Right lung (tissue), 10 donors: ENCODE measurements around the gene LINC00237. TPM values are rescaled to one million over a fixed set of nuclear protein-coding genes. Genes with fewer than 3 reads are reported as not detected.

Experiments used
- DNase-seq, 2 donors: peaks; one replicate each; pipeline ENCODE4 v3.0.0-alpha.2; 2013
- long read RNA-seq, 8 donors: transcript quantifications; one replicate each; lab custom pipeline, GENCODE V29; 2026
- polyA plus RNA-seq, 5 donors: library from polyadenylated mRNA; unstranded; fragments of 120-200 nt; gene quantifications; one replicate each; pipeline versions ENCODE4 v1.2.1 to v1.2.3, GENCODE V29; 2013; ENCODE audit warnings: inconsistent platforms in 1 of 5, low replicate concordance in 1 of 5; ENCODE audit not compliant: insufficient read length in 5 of 5, insufficient read depth in 1 of 5

The LINC00237 gene
- polyA plus RNA-seq: not detected
- long read RNA-seq, donor 1: 0 reads
- long read RNA-seq, donor 2: 0 reads
- long read RNA-seq, donor 3: 0 reads
- long read RNA-seq, donor 4: 0 reads
- long read RNA-seq, donor 5: 0 reads
- long read RNA-seq, donor 6: 0 reads
- long read RNA-seq, donor 7: 0 reads
- long read RNA-seq, donor 8: 0 reads

- no peak for DNase-seq
Observed at GRCh38 chr20:21106171-21107017, at the start of gene LINC00237. TSS of gene LINC00237 (minus strand) at chr20:21106358.

DNA sequence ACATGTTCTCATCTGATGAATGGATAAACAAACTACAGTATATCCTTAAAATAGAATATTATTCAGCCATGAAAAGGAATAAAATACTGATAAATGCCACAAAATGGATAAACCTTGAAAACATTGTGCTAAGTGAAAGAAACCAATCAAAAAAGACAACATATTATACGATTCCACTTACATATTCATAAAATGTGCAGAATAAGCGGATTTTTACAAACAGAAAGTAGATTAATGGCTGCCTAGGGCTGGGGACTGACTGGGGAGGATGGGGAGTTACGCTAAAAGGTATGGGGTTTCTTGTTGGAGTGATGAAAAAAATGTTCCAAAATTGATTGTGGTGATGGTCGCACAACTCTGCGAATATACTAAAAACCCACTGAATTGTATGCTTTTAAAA is 49.1 kb upstream of the LINC00237 start:
- no peak for DNase-seq

DNA sequence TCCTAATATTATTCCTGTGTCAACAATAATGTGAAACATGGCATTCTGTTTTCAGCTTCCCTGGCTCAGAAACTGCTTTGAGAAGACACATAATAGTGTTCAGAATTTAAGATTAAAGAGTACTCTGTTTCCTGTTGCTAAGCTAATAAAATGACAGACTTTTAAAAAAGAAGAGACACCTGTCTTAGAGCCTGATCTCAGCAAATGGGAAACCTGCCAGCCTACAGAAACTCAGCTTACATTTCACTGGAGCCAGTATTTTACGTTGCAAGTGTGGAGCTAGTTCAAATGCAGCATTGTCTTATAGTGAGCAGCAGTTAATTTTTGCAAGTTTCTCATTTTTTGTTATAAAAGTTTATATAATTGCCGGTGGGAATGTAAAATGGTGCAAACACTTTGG is 48.5 kb upstream of the LINC00237 start:
- no peak for DNase-seq

GRCh38 chr20:21151791-21152190 is 45.6 kb upstream of the LINC00237 start:
- no peak for DNase-seq

- DNase-seq: no peak
Observed at GRCh38 chr20:21149344-21149743, 43.2 kb upstream of the LINC00237 start.

- no peak for DNase-seq
Observed at GRCh38 chr20:21147593-21147992, 41.4 kb upstream of the LINC00237 start.

- DNase-seq: no peak
Observed at GRCh38 chr20:21146215-21146614, 40.1 kb upstream of the LINC00237 start.

- no peak for DNase-seq
Observed at GRCh38 chr20:21145424-21145823, 39.3 kb upstream of the LINC00237 start.

- DNase-seq: no peak
Observed at GRCh38 chr20:21143194-21143890, 37.2 kb upstream of the LINC00237 start.

DNA sequence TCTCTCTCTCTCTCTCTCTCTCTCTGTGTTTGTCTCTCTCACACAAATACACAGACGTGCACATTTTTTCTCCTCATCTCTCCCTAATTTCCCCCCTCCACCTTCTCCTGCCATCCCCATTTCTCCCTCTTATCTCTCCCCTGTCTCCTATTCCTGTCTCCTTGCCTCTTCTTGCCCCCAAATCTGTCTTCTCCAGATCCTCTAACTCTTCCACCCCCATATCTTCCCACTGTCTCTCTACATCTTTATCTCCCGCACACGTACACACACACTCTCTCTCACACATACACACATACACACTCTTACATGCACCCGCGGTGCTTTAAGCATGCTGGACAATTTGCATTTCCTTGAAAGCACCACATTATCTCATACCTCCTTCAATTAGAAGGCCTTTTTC is 35.7 kb upstream of the LINC00237 start:
- no peak for DNase-seq

DNA sequence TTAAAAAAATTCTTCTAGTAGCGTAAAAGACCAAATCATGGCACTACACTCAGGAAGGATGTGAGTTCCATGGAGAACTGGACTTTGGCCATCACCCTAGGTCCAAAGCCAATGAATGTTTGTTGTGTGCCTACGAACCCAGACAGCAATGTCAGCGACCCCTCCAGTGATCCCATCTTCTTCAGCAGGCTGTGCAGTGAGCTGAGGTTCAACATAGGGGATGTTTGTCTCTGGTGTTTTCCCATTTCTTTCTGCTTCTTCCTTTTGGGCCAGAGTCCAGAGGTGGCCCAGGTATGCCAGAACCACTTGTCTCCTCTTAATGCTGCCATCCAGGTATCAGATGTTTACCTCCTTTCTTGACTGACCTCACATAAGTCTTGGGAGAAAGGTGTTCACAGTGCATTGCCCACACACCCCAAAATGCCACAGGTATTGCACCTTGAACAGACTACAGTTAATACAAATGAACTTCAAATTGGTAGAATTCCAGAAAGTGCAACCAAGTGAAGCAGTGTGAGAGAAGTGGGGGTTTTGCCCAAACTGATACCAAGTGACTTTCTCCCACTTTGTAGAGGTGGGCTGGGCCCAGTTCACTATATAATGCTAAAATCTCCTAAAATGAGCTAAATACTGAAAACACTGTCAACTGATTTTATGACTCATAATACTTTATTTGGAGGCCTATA is 33.9 kb upstream of the LINC00237 start:
- DNase-seq: no peak

- DNase-seq: no peak
Observed at GRCh38 chr20:21137078-21137477, 30.9 kb upstream of the LINC00237 start.

- DNase-seq: no peak
Observed at GRCh38 chr20:21136015-21136732, 30.0 kb upstream of the LINC00237 start.

DNA sequence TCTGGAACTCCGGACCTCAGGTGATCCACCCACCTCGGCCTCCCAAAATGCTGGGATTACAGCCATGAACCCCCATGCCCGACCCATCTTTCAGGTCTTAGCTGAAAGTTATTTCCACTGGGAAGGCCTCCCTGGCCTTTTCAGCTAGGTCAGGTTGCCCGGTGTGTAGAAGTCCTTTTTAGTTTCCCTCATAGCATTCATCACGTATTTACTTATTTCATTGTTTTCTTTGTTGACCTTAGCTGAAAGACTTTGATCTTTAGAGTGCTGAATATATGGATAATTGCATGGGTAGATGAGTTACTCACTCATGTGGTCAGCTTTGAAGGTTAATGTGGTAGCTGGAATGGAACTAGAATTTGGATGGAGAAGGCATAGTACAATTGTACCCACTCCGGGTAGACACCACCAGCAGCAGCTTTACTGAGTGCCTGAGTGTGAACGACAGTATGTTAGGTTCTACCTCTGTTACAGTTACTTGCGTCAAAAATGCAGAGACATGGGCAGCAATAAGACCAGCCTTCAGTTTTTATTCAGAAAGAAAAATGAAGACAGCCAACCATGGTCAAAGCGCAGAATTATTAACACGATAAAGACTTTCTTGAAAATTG is 28.8 kb upstream of the LINC00237 start:
- DNase-seq: no peak

DNA sequence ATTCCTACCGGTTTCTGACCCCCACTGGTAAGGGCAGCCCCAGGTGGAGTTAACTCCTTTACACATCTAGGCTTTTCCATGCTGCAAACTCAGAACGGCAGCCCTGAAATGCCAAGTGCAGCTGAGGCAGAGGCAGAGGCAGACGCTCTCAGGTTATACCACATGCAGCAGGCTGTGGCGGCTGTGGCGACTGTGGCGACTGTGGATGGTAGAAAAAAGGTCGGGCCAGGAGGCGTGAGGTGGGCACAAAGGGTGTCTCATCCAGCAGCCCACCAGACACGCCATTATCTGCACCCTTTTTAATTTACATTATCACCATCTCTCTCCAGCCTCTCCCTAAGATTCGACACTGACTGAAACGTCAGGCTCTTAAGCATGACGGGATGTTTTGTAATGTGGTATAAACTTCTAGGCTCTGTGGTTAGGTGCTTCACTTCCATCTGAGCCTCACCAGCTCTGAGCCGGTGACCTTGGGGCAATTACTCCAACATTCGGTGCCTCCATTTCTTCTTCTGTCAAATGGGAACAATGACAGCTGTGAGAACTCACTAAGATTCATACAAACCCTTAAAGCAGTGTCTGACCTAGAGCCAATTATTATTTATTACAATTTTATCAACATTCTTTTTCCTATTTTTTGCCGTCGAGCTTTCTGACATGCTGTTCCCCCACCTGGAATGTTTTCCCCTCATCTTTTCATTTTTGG is 27.9 kb upstream of the LINC00237 start:
- no peak for DNase-seq

- DNase-seq: no peak
Observed at GRCh38 chr20:21133404-21133803, 27.2 kb upstream of the LINC00237 start.

DNA sequence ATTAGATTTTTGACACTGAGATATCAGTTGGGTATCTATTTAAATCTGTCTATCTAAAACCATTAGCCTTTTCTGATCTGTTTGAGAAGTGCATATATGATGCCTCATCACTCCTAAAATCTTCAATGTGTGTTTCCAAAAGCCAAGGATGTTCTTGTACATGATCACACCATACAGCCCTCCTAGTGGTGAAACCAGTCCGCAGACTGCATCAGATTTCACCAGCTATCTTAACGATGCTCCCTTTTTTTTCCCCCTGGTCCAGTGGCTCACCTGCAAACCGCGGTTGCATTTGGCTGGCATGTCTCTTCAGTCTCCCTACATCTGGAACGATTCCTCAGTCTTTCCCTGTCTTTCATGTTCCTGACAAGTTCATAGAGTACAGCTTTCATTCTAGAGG is 23.7 kb upstream of the LINC00237 start:
- DNase-seq: no peak

- DNase-seq: no peak
Observed at GRCh38 chr20:21127201-21127981, 21.2 kb upstream of the LINC00237 start.

GRCh38 chr20:21126581-21126870 is 20.4 kb upstream of the LINC00237 start:
- peak in 1 of 2 donors; percentile 42 for DNase-seq
